Measurements from ENCODE around the gene ROBO2.

The ROBO2 gene

GRCh38 chr3:77602722-77603121 lies 562.8 kb downstream of the ROBO2 start:
- TF ChIP-seq REPIN1 (tag by site-specific recombination; IDR thresholded peaks at IDR 0.05; ENCODE audit: low read depth) (no peak), HOXD13 (CRISPR knock-in tag; IDR thresholded peaks at IDR 0.05; ENCODE audit: borderline replicate concordance) (no peak), ZNF121 (tag by site-specific recombination; IDR thresholded peaks at IDR 0.05) (no peak), EGR2 (tag by site-specific recombination; IDR thresholded peaks at IDR 0.05; ENCODE audit: low read depth) (no peak), ZNF416 (tag by site-specific recombination; IDR thresholded peaks at IDR 0.05) (no peak), ZNF776 (tag by site-specific recombination; IDR thresholded peaks at IDR 0.05; ENCODE audit: borderline replicate concordance) (no peak)
- H3K4me1 ChIP-seq (ENCODE audit: control insufficient read depth, insufficient read depth, low read length): no peaks in the 10 kb centered on the region
- POLR2A ChIA-PET: no interaction called here
- no peaks in the 10 kb centered on the region for H3K9me3 ChIP-seq (ENCODE audit: control insufficient read depth, insufficient read depth, low read depth, low read length)
- no peak overlapping the region for H3K4me3 ChIP-seq (ENCODE audit: low read depth, low read length)
- H3K27ac ChIP-seq (ENCODE audit: extremely low read depth, low read depth, low read length): no peak overlapping the region
- peaks cover 0 to 4% of the 10 kb centered on the region in 2 experiments; a peak in 1 of 3 replicates for H3K36me3 ChIP-seq (ENCODE audit: control insufficient read depth in 2 of 2, insufficient read depth in 1 of 2, low read length in 2 of 2)
- CTCF ChIA-PET: no interaction called here

GRCh38 chr3:77605308-77605707 lies 565.4 kb downstream of the ROBO2 start:
- ChIA-PET POLR2A (no interaction called here), CTCF (interaction anchor here (0.7 kb wide), 1 partner anchor 388 kb away, joined by 3 read pairs; no protein-coding TSS in a partner anchor)
- H3K4me1 ChIP-seq (ENCODE audit: control insufficient read depth, insufficient read depth, low read length): no peaks in the 10 kb centered on the region

GRCh38 chr3:77605865-77606264 lies 566.0 kb downstream of the ROBO2 start:
- H3K9me3 ChIP-seq (ENCODE audit: control insufficient read depth, insufficient read depth, low read depth, low read length): no peaks in the 10 kb centered on the region
- TF ChIP-seq SP3 (tag by site-specific recombination; IDR thresholded peaks at IDR 0.05): no peak
- no peak for TF ChIP-seq ZNF133 (tag by site-specific recombination; IDR thresholded peaks at IDR 0.05)
- no peak for TF ChIP-seq ZNF600 (tag by site-specific recombination; IDR thresholded peaks at IDR 0.05)
- TF ChIP-seq ZNF341 (tag by site-specific recombination; IDR thresholded peaks at IDR 0.05; ENCODE audit: low read depth): no peak
- no peak for TF ChIP-seq ZNF501 (tag by site-specific recombination; IDR thresholded peaks at IDR 0.05)
- no peak for TF ChIP-seq ZNF624 (tag by site-specific recombination; IDR thresholded peaks at IDR 0.05)
- no peak for TF ChIP-seq KLF1 (tag by site-specific recombination; IDR thresholded peaks at IDR 0.05)
- TF ChIP-seq PBX3 (CRISPR knock-in tag; IDR thresholded peaks at IDR 0.05): no peak
- no peak overlapping the region for H3K27ac ChIP-seq (ENCODE audit: extremely low read depth, low read depth, low read length)
- ChIA-PET CTCF (interaction anchor here (0.7 kb wide), 1 partner anchor 388 kb away, joined by 3 read pairs; no protein-coding TSS in a partner anchor), POLR2A (no interaction called here)
- H3K36me3 ChIP-seq (ENCODE audit: control insufficient read depth in 2 of 2, insufficient read depth in 1 of 2, low read length in 2 of 2): peaks cover 0 to 4% of the 10 kb centered on the region in 2 experiments; a peak in 1 of 3 replicates
- no peaks in the 10 kb centered on the region for H3K4me1 ChIP-seq (ENCODE audit: control insufficient read depth, insufficient read depth, low read length)
- no peak overlapping the region for H3K4me3 ChIP-seq (ENCODE audit: low read depth, low read length)

More at GRCh38 chr3:77605308-77605707, 565.4 kb downstream of the ROBO2 start:
- Histone ChIP-seq H3K9me3 (ENCODE audit: control insufficient read depth, insufficient read depth, low read depth, low read length) (no peaks in the 10 kb centered on the region), H3K36me3 (ENCODE audit: control insufficient read depth in 2 of 2, insufficient read depth in 1 of 2, low read length in 2 of 2) (peaks cover 0 to 4% of the 10 kb centered on the region in 2 experiments; a peak in 1 of 3 replicates), H3K27ac (ENCODE audit: extremely low read depth, low read depth, low read length) (no peak overlapping the region), H3K4me3 (ENCODE audit: low read depth, low read length) (no peak overlapping the region)
- no peak for TF ChIP-seq ZEB2 (tag by site-specific recombination; IDR thresholded peaks at IDR 0.05)
- TF ChIP-seq ZNF248 (tag by site-specific recombination; IDR thresholded peaks at IDR 0.05): no peak
- no peak for TF ChIP-seq ZNF423 (tag by site-specific recombination; IDR thresholded peaks at IDR 0.05)
- TF ChIP-seq ZNF341 (tag by site-specific recombination; IDR thresholded peaks at IDR 0.05; ENCODE audit: low read depth): no peak
- TF ChIP-seq ZBTB11 (tag by site-specific recombination; conservative IDR thresholded peaks at IDR 0.05; ENCODE audit: low read depth): no peak
- TF ChIP-seq ZBTB17 (tag by site-specific recombination; IDR thresholded peaks at IDR 0.05): no peak
- no peak for TF ChIP-seq ZNF670 (tag by site-specific recombination; IDR thresholded peaks at IDR 0.05; ENCODE audit: low read depth)

Measured in HEK293 (cell line).